HEK293 (cell line): ENCODE data around the gene IFT52.

ENCODE experiments used
- SALL2 ChIP-seq: fragments of 450-650 bp; formaldehyde crosslinking; IDR thresholded peaks from 2 replicates; pipeline ENCODE4 v1.5.0; 2017; ENCODE audit warnings: missing biosample characterization, mild to moderate bottlenecking, missing genetic modification characterization, borderline replicate concordance
- ZNF112 ChIP-seq: fragments of 450-650 bp; formaldehyde crosslinking; IDR thresholded peaks from 2 replicates; pipeline ENCODE4 v1.5.0; 2017; ENCODE audit warnings: missing biosample characterization, missing genetic modification characterization
- ZNF302 ChIP-seq: fragments of 450-650 bp; formaldehyde crosslinking; IDR thresholded peaks from 2 replicates; pipeline ENCODE4 v1.5.1; 2016; ENCODE audit warnings: missing biosample characterization, missing genetic modification characterization, low read depth
- ZNF514 ChIP-seq: fragments of 450-650 bp; formaldehyde crosslinking; IDR thresholded peaks from 2 replicates; pipeline ENCODE4 v1.5.1; 2016; ENCODE audit warnings: missing biosample characterization, missing genetic modification characterization
- ZNF747 ChIP-seq: fragments of 450-650 bp; formaldehyde crosslinking; IDR thresholded peaks from 2 replicates; pipeline ENCODE4 v1.5.1; 2016; ENCODE audit warnings: missing biosample characterization, missing genetic modification characterization
- ZNF792 ChIP-seq: fragments of 450-650 bp; formaldehyde crosslinking; IDR thresholded peaks from 2 replicates; pipeline ENCODE4 v1.5.1; 2016; ENCODE audit warnings: missing biosample characterization, missing genetic modification characterization
- TF ChIP-seq, protein P1 (sequence below): fragments of 450-650 bp; formaldehyde crosslinking; IDR thresholded peaks from 2 replicates; pipeline ENCODE4 v1.5.1; 2016; ENCODE audit warnings: missing biosample characterization, missing genetic modification characterization
- TF ChIP-seq, protein P2 (sequence below): fragments of 450-650 bp; formaldehyde crosslinking; IDR thresholded peaks from 2 replicates; pipeline ENCODE4 v1.5.1; 2016; ENCODE audit warnings: missing biosample characterization, missing genetic modification characterization, low read depth
- TF ChIP-seq, protein P3 (sequence below): fragments of 450-650 bp; formaldehyde crosslinking; IDR thresholded peaks from 2 replicates; pipeline ENCODE4 v1.5.1; 2016; ENCODE audit warnings: missing biosample characterization, missing genetic modification characterization, borderline replicate concordance

DNA sequence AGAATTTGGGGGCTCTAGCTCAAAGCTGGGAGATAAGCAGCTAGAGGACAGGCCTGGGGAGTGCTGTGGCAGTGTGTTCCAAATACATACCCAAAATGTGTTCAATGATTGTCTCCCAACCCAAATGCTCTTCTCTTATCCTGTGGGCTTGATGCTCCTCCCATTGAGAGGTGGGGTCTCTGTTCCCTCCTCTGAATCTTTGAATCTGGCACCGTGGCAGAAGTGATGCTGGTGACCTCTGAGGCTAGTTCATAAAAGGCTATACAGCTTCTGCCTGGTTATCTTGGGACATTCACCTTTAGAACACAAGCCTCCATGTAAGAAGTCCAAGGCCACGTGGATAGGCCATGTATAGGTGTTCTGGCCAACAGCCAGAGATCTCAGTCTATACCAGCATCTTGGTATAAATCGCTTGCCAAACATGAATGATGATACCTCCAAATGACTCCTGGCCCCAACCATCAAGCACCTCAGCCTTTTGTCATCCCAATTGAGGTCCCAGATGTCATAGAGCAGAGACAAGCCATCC is 60.3 kb downstream of the IFT52 start:
- TF ChIP-seq, protein P1, sequence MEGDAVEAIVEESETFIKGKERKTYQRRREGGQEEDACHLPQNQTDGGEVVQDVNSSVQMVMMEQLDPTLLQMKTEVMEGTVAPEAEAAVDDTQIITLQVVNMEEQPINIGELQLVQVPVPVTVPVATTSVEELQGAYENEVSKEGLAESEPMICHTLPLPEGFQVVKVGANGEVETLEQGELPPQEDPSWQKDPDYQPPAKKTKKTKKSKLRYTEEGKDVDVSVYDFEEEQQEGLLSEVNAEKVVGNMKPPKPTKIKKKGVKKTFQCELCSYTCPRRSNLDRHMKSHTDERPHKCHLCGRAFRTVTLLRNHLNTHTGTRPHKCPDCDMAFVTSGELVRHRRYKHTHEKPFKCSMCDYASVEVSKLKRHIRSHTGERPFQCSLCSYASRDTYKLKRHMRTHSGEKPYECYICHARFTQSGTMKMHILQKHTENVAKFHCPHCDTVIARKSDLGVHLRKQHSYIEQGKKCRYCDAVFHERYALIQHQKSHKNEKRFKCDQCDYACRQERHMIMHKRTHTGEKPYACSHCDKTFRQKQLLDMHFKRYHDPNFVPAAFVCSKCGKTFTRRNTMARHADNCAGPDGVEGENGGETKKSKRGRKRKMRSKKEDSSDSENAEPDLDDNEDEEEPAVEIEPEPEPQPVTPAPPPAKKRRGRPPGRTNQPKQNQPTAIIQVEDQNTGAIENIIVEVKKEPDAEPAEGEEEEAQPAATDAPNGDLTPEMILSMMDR (tag by site-specific recombination), result no peak
- TF ChIP-seq ZNF747 (no peak), ZNF302 (tag by site-specific recombination) (no peak), ZNF112 (tag by site-specific recombination) (no peak), ZNF514 (no peak), ZNF792 (no peak), SALL2 (tag by site-specific recombination) (no peak)
- TF ChIP-seq, protein P2, sequence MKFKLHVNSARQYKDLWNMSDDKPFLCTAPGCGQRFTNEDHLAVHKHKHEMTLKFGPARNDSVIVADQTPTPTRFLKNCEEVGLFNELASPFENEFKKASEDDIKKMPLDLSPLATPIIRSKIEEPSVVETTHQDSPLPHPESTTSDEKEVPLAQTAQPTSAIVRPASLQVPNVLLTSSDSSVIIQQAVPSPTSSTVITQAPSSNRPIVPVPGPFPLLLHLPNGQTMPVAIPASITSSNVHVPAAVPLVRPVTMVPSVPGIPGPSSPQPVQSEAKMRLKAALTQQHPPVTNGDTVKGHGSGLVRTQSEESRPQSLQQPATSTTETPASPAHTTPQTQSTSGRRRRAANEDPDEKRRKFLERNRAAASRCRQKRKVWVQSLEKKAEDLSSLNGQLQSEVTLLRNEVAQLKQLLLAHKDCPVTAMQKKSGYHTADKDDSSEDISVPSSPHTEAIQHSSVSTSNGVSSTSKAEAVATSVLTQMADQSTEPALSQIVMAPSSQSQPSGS (tag by site-specific recombination), result no peak
- TF ChIP-seq, protein P3, sequence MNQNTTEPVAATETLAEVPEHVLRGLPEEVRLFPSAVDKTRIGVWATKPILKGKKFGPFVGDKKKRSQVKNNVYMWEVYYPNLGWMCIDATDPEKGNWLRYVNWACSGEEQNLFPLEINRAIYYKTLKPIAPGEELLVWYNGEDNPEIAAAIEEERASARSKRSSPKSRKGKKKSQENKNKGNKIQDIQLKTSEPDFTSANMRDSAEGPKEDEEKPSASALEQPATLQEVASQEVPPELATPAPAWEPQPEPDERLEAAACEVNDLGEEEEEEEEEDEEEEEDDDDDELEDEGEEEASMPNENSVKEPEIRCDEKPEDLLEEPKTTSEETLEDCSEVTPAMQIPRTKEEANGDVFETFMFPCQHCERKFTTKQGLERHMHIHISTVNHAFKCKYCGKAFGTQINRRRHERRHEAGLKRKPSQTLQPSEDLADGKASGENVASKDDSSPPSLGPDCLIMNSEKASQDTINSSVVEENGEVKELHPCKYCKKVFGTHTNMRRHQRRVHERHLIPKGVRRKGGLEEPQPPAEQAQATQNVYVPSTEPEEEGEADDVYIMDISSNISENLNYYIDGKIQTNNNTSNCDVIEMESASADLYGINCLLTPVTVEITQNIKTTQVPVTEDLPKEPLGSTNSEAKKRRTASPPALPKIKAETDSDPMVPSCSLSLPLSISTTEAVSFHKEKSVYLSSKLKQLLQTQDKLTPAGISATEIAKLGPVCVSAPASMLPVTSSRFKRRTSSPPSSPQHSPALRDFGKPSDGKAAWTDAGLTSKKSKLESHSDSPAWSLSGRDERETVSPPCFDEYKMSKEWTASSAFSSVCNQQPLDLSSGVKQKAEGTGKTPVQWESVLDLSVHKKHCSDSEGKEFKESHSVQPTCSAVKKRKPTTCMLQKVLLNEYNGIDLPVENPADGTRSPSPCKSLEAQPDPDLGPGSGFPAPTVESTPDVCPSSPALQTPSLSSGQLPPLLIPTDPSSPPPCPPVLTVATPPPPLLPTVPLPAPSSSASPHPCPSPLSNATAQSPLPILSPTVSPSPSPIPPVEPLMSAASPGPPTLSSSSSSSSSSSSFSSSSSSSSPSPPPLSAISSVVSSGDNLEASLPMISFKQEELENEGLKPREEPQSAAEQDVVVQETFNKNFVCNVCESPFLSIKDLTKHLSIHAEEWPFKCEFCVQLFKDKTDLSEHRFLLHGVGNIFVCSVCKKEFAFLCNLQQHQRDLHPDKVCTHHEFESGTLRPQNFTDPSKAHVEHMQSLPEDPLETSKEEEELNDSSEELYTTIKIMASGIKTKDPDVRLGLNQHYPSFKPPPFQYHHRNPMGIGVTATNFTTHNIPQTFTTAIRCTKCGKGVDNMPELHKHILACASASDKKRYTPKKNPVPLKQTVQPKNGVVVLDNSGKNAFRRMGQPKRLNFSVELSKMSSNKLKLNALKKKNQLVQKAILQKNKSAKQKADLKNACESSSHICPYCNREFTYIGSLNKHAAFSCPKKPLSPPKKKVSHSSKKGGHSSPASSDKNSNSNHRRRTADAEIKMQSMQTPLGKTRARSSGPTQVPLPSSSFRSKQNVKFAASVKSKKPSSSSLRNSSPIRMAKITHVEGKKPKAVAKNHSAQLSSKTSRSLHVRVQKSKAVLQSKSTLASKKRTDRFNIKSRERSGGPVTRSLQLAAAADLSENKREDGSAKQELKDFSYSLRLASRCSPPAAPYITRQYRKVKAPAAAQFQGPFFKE (tag by site-specific recombination), result no peak
